ENCODE results near the gene FLYWCH2. TPM values are rescaled to one million over a fixed set of nuclear protein-coding genes. Genes with fewer than 3 reads are reported as not detected.
A peak's percentile ranks its signal among the peaks of the same experiment; 100 is the strongest.

Gene FLYWCH2
- total RNA-seq, 1 donor from 2014 or later: 15.8 TPM

GRCh38 chr16:2900526-2901075 is 17.6 kb downstream of the FLYWCH2 start:
- no peaks in the 10 kb centered on the region for H3K79me2 ChIP-seq (ENCODE audit: low read depth)
- no peak overlapping the region for H3K9ac ChIP-seq
- TF ChIP-seq EZH2phosphoT487 (IDR thresholded peaks at IDR 0.05): no peak
- no peak for TF ChIP-seq EZH2 (IDR thresholded peaks at IDR 0.05)
- TF ChIP-seq CTCF (IDR thresholded peaks at IDR 0.05): no peak
- Mint-ChIP-seq H3K4me1 (peaks cover 12% of the 10 kb centered on the region), H3K9me3 (no peaks in the 10 kb centered on the region), H3K36me3 (no peaks in the 10 kb centered on the region), H3K27ac (no peak overlapping the region), H3K4me3 (no peak overlapping the region), H3K27me3 (ENCODE audit: insufficient read depth, low read depth) (no peaks in the 10 kb centered on the region)
- H3K27ac ChIP-seq: no peak overlapping the region
- H3K4me2 ChIP-seq: no peak overlapping the region
- peaks cover 9% of the 10 kb centered on the region for H4K20me1 ChIP-seq (ENCODE audit: low read depth)
- H2AFZ ChIP-seq (replicated peaks): no peak overlapping the region
- H3K36me3 ChIP-seq: no peaks in the 10 kb centered on the region
- H3K27me3 ChIP-seq: no peaks in the 10 kb centered on the region
- no peaks in the 10 kb centered on the region for H3K9me3 ChIP-seq (ENCODE audit: low read depth)
- DNase-seq (ENCODE audit: low spot score): no peak
- peaks cover 10% of the 10 kb centered on the region for H3K4me1 ChIP-seq
- H3K4me3 ChIP-seq: no peak overlapping the region
- H3F3A ChIP-seq (ENCODE audit: low read depth): peaks cover 14% of the 10 kb centered on the region

GRCh38 chr16:2902337-2903130 is 19.5 kb downstream of the FLYWCH2 start:
- Histone ChIP-seq H3K27me3 (no peaks in the 10 kb centered on the region), H3K4me1 (peaks cover 10% of the 10 kb centered on the region), H3K4me2 (no peak overlapping the region), H3K27ac (no peak overlapping the region), H3K4me3 (no peak overlapping the region), H3K79me2 (ENCODE audit: low read depth) (no peaks in the 10 kb centered on the region), H4K20me1 (ENCODE audit: low read depth) (peaks cover 7% of the 10 kb centered on the region), H3K9me3 (ENCODE audit: low read depth) (no peaks in the 10 kb centered on the region), H3K36me3 (no peaks in the 10 kb centered on the region), H3K9ac (no peak overlapping the region), H3F3A (ENCODE audit: low read depth) (peaks cover 25% of the 10 kb centered on the region), H2AFZ (replicated peaks) (no peak overlapping the region)
- H3K4me3 Mint-ChIP-seq: peak overlapping the region; percentile 33
- peaks cover 23% of the 10 kb centered on the region for H3K4me1 Mint-ChIP-seq
- H3K27ac Mint-ChIP-seq: no peak overlapping the region
- no peaks in the 10 kb centered on the region for H3K9me3 Mint-ChIP-seq
- H3K36me3 Mint-ChIP-seq: no peaks in the 10 kb centered on the region
- TF ChIP-seq EZH2phosphoT487 (IDR thresholded peaks at IDR 0.05): no peak
- no peak for TF ChIP-seq EZH2 (IDR thresholded peaks at IDR 0.05)
- no peak for TF ChIP-seq CTCF (IDR thresholded peaks at IDR 0.05)
- no peak for DNase-seq (ENCODE audit: low spot score)
- H3K27me3 Mint-ChIP-seq (ENCODE audit: insufficient read depth, low read depth): peaks cover 7% of the 10 kb centered on the region

- peaks cover 22% of the 10 kb centered on the region for H3F3A ChIP-seq (ENCODE audit: low read depth)
- H3K4me2 ChIP-seq: peak overlapping the region; percentile 88
- H3K9me3 ChIP-seq (ENCODE audit: low read depth): no peaks in the 10 kb centered on the region
- Mint-ChIP-seq H3K27ac (peak overlapping the region; percentile 87), H3K9me3 (no peaks in the 10 kb centered on the region), H3K27me3 (ENCODE audit: insufficient read depth, low read depth) (peaks cover 8% of the 10 kb centered on the region), H3K4me1 (peaks cover 18% of the 10 kb centered on the region), H3K4me3 (peak overlapping the region; percentile 98), H3K36me3 (no peaks in the 10 kb centered on the region)
- peak overlapping the region; percentile 77 for H3K4me3 ChIP-seq
- no peaks in the 10 kb centered on the region for H3K79me2 ChIP-seq (ENCODE audit: low read depth)
- peak overlapping the region; percentile 74 for H2AFZ ChIP-seq (replicated peaks)
- H3K36me3 ChIP-seq: no peaks in the 10 kb centered on the region
- H3K27ac ChIP-seq: no peak overlapping the region
- peak; percentile 91 for DNase-seq (ENCODE audit: low spot score)
- H3K27me3 ChIP-seq: no peaks in the 10 kb centered on the region
- no peaks in the 10 kb centered on the region for H3K4me1 ChIP-seq
- TF ChIP-seq EZH2 (IDR thresholded peaks at IDR 0.05): no peak
- peak; percentile 86 for TF ChIP-seq CTCF (IDR thresholded peaks at IDR 0.05)
- TF ChIP-seq EZH2phosphoT487 (IDR thresholded peaks at IDR 0.05): no peak
- H3K9ac ChIP-seq: peak overlapping the region; percentile 56
- no peaks in the 10 kb centered on the region for H4K20me1 ChIP-seq (ENCODE audit: low read depth)
Measured at GRCh38 chr16:2904100-2904921, 21.3 kb downstream of the FLYWCH2 start.
